Superior temporal gyrus (tissue), 1 donor: ENCODE results near the gene RYR2.
"Not testable (repeated sequence)": the region's sequence is repeated elsewhere in the genome, so short reads cannot be mapped to it uniquely, and the experiment has no call there.

Source experiments
- DNase-seq: peaks from one replicate; pipeline ENCODE4 v3.0.0-alpha.2; 2016; ENCODE audit errors: extremely low spot score

The RYR2 gene

GRCh38 chr1:237341391-237341790 lies 299.4 kb downstream of the RYR2 start:
- no peak for DNase-seq

GRCh38 chr1:237342730-237343129 lies 300.7 kb downstream of the RYR2 start:
- DNase-seq = no peak

- DNase-seq = no peak
Measured at GRCh38 chr1:237352747-237353146, 310.8 kb downstream of the RYR2 start.

- DNase-seq = no peak
Measured at GRCh38 chr1:237353918-237354317, 311.9 kb downstream of the RYR2 start.

GRCh38 chr1:237355022-237355421 lies 313.0 kb downstream of the RYR2 start:
- DNase-seq = no peak

GRCh38 chr1:237358555-237358954 lies 316.6 kb downstream of the RYR2 start:
- no peak for DNase-seq

GRCh38 chr1:237367758-237368157 lies 325.8 kb downstream of the RYR2 start:
- no peak for DNase-seq

GRCh38 chr1:237371477-237371876 lies 329.5 kb downstream of the RYR2 start:
- not testable (repeated sequence) for DNase-seq

- no peak for DNase-seq
Measured at GRCh38 chr1:237383791-237384190, 341.8 kb downstream of the RYR2 start.

- DNase-seq = no peak
Measured at GRCh38 chr1:237384213-237384612, 342.2 kb downstream of the RYR2 start.

GRCh38 chr1:237386362-237387143 lies 344.6 kb downstream of the RYR2 start:
- peak; percentile 60 for DNase-seq

- no peak for DNase-seq
Measured at GRCh38 chr1:237387144-237387505, 345.1 kb downstream of the RYR2 start.

- no peak for DNase-seq
Measured at GRCh38 chr1:237390823-237391222, 348.8 kb downstream of the RYR2 start.

- peak; percentile 33 for DNase-seq
Measured at GRCh38 chr1:237393632-237394031, 351.6 kb downstream of the RYR2 start.

- DNase-seq = peak; percentile 41
Measured at GRCh38 chr1:237394281-237394680, 352.3 kb downstream of the RYR2 start.

- no peak for DNase-seq
Measured at GRCh38 chr1:237396426-237396825, 354.4 kb downstream of the RYR2 start.

GRCh38 chr1:237398751-237399150 lies 356.8 kb downstream of the RYR2 start:
- DNase-seq = no peak

- no peak for DNase-seq
Measured at GRCh38 chr1:237405912-237406311, 363.9 kb downstream of the RYR2 start.

GRCh38 chr1:237411621-237412020 lies 369.6 kb downstream of the RYR2 start:
- no peak for DNase-seq

- peak; percentile 69 for DNase-seq
Measured at GRCh38 chr1:237416924-237417655, 375.1 kb downstream of the RYR2 start.

- DNase-seq = no peak
Measured at GRCh38 chr1:237428809-237429208, 386.8 kb downstream of the RYR2 start.

GRCh38 chr1:237429252-237429651 lies 387.3 kb downstream of the RYR2 start:
- no peak for DNase-seq

- DNase-seq = no peak
Measured at GRCh38 chr1:237431448-237431847, 389.5 kb downstream of the RYR2 start.
